K562 (cell line): ENCODE results near the gene DPP8. TPM values are rescaled to one million over a fixed set of nuclear protein-coding genes. Genes with fewer than 3 reads are reported as not detected.

Source experiments
- ATF6 ChIP-seq: sonication (generic); formaldehyde crosslinking; IDR thresholded peaks from 2 replicates; pipeline ENCODE4 v1.4.0; 2020; ENCODE audit warnings: mild to moderate bottlenecking, missing genetic modification reagents
- FIP1L1 ChIP-seq: fragments of 200-400 bp; formaldehyde crosslinking; IDR thresholded peaks from 2 replicates; pipeline ENCODE4 v1.6.1; 2018; ENCODE audit warnings: mild to moderate bottlenecking, low read depth, low read length; ENCODE audit not compliant: poor library complexity, severe bottlenecking
- FOXJ2 ChIP-seq: fragments of 200-800 bp; sonication (Bioruptor generic); IDR thresholded peaks from 2 replicates; pipeline ENCODE4 v1.6.1; 2016; ENCODE audit warnings: missing genetic modification characterization, missing compliant biosample characterization
- HDGF ChIP-seq: fragments of 450-650 bp; IDR thresholded peaks from 2 replicates; pipeline ENCODE4 v1.6.1; 2016
- MNT ChIP-seq, 2 experiments: fragments of 450-650 bp; conservative IDR thresholded peaks; 2 replicates each; pipeline ENCODE4 v1.6.1; 2017; ENCODE audit warnings: mild to moderate bottlenecking in 2 of 2, moderate library complexity in 2 of 2
- NFIC ChIP-seq: fragments of 450-650 bp; IDR thresholded peaks from 2 replicates; pipeline ENCODE4 v1.6.1; 2017; ENCODE audit warnings: mild to moderate bottlenecking, inconsistent platforms
- PBX2 ChIP-seq, 2 experiments: IDR thresholded peaks in 1 of 2; conservative IDR thresholded peaks in 1 of 2; 2 replicates each; pipeline ENCODE4 v1.6.1; 2016; ENCODE audit warnings: low read depth in 2 of 2, mild to moderate bottlenecking in 1 of 2, missing compliant biosample characterization in 1 of 2, missing genetic modification characterization in 1 of 2, moderate library complexity in 1 of 2
- RAD21 ChIP-seq, 2 experiments: fragments of 250-450 bp in 1 of 2; fragments of 450-650 bp in 1 of 2; sonication (Bioruptor Pico) in 1 of 2; formaldehyde crosslinking in 1 of 2; IDR thresholded peaks in 1 of 2; conservative IDR thresholded peaks in 1 of 2; 2 replicates each; pipeline versions ENCODE4 v1.4.0 to v1.8.0; 2020 to 2022; ENCODE audit warnings: mild to moderate bottlenecking in 2 of 2, moderate library complexity in 1 of 2
- ZNF253 ChIP-seq: fragments of 250-450 bp; sonication (Bioruptor Pico); conservative IDR thresholded peaks from 2 replicates; pipeline ENCODE4 v1.6.1; 2021; ENCODE audit warnings: mild to moderate bottlenecking
- ZNF764 ChIP-seq: fragments of 250-450 bp; sonication (Bioruptor Pico); IDR thresholded peaks from 2 replicates; pipeline ENCODE4 v1.4.0; 2020; ENCODE audit warnings: low read depth, mild to moderate bottlenecking, moderate library complexity
- ZSCAN32 ChIP-seq: fragments of 450-650 bp; formaldehyde crosslinking; IDR thresholded peaks from 2 replicates; pipeline ENCODE4 v1.4.0; 2020; ENCODE audit warnings: mild to moderate bottlenecking, moderate library complexity
- polyA plus RNA-seq, 8 experiments: library from polyadenylated mRNA; depleted of rRNA in 4 of 8; stranded (reverse) in 5 of 8; unstranded in 3 of 8; fragments of >200 nt; fragmentation: Nextera tagmentation in 2 of 8; fragmentation: Illumina TruSeq in 1 of 8; extraction: Ambion mirVana in 2 of 8; extraction: Trizol in 1 of 8; gene quantifications; 2 replicates each; pipeline versions ENCODE4 v1.2.1 to v1.2.3, GENCODE V29; 2011 to 2014; ENCODE audit warnings: inconsistent platforms in 1 of 8, missing spikeins in 1 of 8
- total RNA-seq, 7 experiments: library from RNA; depleted of rRNA in 6 of 7; stranded (reverse); fragments of >200 nt in 6 of 7; fragmentation: Illumina TruSeq in 2 of 7; extraction: Trizol in 2 of 7; gene quantifications; 2 replicates each; pipeline versions ENCODE4 v1.2.1 to v1.2.3, GENCODE V29; 2011 to 2021; ENCODE audit warnings: low replicate concordance in 1 of 7
- TF ChIP-seq, protein P1 (sequence below), 2 experiments: IDR thresholded peaks; 2 replicates each; pipeline ENCODE4 v1.6.1; 2011; ENCODE audit warnings: borderline replicate concordance in 1 of 2, control low read depth in 1 of 2, low read depth in 1 of 2, low read length in 1 of 2, mild to moderate bottlenecking in 1 of 2, mixed read lengths in 1 of 2, moderate library complexity in 1 of 2; ENCODE audit not compliant: insufficient read depth in 1 of 2, insufficient read length in 1 of 2, poor library complexity in 1 of 2, severe bottlenecking in 1 of 2; ENCODE audit errors: extremely low read depth in 1 of 2
- TF ChIP-seq, protein P2 (sequence below): fragments of 450-650 bp; IDR thresholded peaks from 2 replicates; pipeline ENCODE4 v1.6.1; 2016; ENCODE audit warnings: borderline replicate concordance
- TF ChIP-seq, protein P3 (sequence below): sonication (generic); formaldehyde crosslinking; IDR thresholded peaks from 2 replicates; pipeline ENCODE4 v1.8.0; 2022; ENCODE audit warnings: missing genetic modification reagents, mild to moderate bottlenecking, borderline replicate concordance

DPP8 gene
- total and polyA plus RNA-seq, 9 of the 15 experiments (the other 6 are each of a cell fraction or from before 2014, with no cell fraction given), result 5.5 to 36.7 (median 20.7) TPM

- TF ChIP-seq ZNF764 (CRISPR knock-in tag) (no peak), NFIC (0 out of 2 replicates have a peak, but pooled peaks have one; percentile 11), HDGF (no peak), FIP1L1 (no peak), ATF6 (CRISPR knock-in tag) (peak; percentile 96), PBX2 (CRISPR knock-in tag; IDR thresholded peaks at IDR 0.05; ENCODE audit: low read depth) (no peak), PBX2 (tag; conservative IDR thresholded peaks at IDR 0.05; ENCODE audit: low read depth) (no peak), RAD21 (CRISPR knock-in tag; conservative IDR thresholded peaks at IDR 0.05 in 1 of 2, IDR thresholded peaks at IDR 0.05 in 1 of 2) (no peak), MNT (conservative IDR thresholded peaks at IDR 0.05) (peak in 1 of 2 experiments; percentile 64; a peak in 3 of 4 replicates), FOXJ2 (no peak), ZSCAN32 (CRISPR knock-in tag) (no peak), ZNF253 (no peak)
- TF ChIP-seq, protein P1, sequence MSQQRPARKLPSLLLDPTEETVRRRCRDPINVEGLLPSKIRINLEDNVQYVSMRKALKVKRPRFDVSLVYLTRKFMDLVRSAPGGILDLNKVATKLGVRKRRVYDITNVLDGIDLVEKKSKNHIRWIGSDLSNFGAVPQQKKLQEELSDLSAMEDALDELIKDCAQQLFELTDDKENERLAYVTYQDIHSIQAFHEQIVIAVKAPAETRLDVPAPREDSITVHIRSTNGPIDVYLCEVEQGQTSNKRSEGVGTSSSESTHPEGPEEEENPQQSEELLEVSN (IDR thresholded peaks at IDR 0.05; ENCODE audit: borderline replicate concordance in 1 of 2, extremely low read depth in 1 of 2, insufficient read depth in 1 of 2, insufficient read length in 1 of 2, low read depth in 1 of 2, low read length in 1 of 2, poor library complexity in 1 of 2, severe bottlenecking in 1 of 2), result peak; percentile 85 to 92
- TF ChIP-seq, protein P2, sequence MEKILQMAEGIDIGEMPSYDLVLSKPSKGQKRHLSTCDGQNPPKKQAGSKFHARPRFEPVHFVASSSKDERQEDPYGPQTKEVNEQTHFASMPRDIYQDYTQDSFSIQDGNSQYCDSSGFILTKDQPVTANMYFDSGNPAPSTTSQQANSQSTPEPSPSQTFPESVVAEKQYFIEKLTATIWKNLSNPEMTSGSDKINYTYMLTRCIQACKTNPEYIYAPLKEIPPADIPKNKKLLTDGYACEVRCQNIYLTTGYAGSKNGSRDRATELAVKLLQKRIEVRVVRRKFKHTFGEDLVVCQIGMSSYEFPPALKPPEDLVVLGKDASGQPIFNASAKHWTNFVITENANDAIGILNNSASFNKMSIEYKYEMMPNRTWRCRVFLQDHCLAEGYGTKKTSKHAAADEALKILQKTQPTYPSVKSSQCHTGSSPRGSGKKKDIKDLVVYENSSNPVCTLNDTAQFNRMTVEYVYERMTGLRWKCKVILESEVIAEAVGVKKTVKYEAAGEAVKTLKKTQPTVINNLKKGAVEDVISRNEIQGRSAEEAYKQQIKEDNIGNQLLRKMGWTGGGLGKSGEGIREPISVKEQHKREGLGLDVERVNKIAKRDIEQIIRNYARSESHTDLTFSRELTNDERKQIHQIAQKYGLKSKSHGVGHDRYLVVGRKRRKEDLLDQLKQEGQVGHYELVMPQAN, result peak; percentile 63
- TF ChIP-seq, protein P3, sequence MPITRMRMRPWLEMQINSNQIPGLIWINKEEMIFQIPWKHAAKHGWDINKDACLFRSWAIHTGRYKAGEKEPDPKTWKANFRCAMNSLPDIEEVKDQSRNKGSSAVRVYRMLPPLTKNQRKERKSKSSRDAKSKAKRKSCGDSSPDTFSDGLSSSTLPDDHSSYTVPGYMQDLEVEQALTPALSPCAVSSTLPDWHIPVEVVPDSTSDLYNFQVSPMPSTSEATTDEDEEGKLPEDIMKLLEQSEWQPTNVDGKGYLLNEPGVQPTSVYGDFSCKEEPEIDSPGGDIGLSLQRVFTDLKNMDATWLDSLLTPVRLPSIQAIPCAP (CRISPR knock-in tag), result no peak
These were observed 13.0 kb upstream of the DPP8 start, which contains the start of gene HACD3 (continued) for GRCh38 chr15:65530318-65531111.
